Transverse colon (tissue), 3 donors: Measurements from ENCODE around the gene EIF4E2.

Experiments
- CTCF ChIP-seq, 5 experiments: fragments of 200-600 bp in 3 of 5; fragments of 450-650 bp in 2 of 5; sonication (generic) in 3 of 5; IDR thresholded peaks; 1 replicate in 2 of 5; 2 replicates in 3 of 5; pipeline ENCODE4 v1.5.1; 2016 to 2017; ENCODE audit warnings: antibody characterized with exemption in 5 of 5, inconsistent platforms in 3 of 5, mild to moderate bottlenecking in 2 of 5, moderate library complexity in 1 of 5
- EP300 ChIP-seq: sonication (generic); formaldehyde crosslinking; IDR thresholded peaks from one replicate; pipeline ENCODE4 v1.6.1; 2017; ENCODE audit warnings: antibody characterized with exemption, low read depth
- POLR2A ChIP-seq: fragments of 450-650 bp; IDR thresholded peaks from one replicate; pipeline ENCODE4 v1.6.1; 2016; ENCODE audit warnings: antibody characterized with exemption, mild to moderate bottlenecking, moderate library complexity

DNA sequence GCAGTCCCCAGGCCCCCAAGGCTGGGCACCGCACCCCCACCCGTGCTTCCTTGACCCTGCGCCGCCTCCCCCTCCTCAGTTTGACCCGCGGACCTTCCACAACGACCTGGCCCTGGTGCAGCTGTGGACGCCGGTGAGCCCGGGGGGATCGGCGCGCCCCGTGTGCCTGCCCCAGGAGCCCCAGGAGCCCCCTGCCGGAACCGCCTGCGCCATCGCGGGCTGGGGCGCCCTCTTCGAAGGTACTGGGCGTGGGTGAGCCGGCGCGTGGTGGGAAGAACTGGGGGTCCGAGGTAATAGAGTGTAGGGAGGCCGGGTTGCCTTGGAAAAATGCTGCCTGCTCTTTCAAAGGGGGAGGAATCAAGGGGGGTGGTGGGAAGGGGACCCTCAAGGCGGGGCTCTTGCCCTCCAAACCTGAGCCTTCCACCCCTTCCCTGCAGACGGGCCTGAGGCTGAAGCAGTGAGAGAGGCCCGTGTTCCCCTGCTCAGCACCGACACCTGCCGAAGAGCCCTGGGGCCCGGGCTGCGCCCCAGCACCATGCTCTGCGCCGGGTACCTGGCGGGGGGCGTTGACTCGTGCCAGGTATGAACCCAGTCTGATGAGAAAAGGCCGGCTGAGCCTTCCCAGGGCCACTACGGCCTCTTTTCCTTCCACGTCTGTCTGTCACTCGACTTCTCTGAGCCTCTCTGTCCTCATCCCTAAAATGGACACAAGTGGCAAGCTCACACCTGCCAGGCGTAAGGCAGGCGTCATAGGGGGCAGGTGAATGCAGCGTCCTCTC is 27.7 kb upstream of the EIF4E2 start:
- TF ChIP-seq CTCF (IDR thresholded peaks at IDR 0.05) (no peak), EP300 (no peak), POLR2A (no peak)
